ENCODE data around the gene CDK5RAP1. TPM values are rescaled to one million over a fixed set of nuclear protein-coding genes. Genes with fewer than 3 reads are reported as not detected.

CDK5RAP1 gene
- total and polyA plus RNA-seq, 8 donors, result 8.1 to 63.9 (median 11.9) TPM

DNA sequence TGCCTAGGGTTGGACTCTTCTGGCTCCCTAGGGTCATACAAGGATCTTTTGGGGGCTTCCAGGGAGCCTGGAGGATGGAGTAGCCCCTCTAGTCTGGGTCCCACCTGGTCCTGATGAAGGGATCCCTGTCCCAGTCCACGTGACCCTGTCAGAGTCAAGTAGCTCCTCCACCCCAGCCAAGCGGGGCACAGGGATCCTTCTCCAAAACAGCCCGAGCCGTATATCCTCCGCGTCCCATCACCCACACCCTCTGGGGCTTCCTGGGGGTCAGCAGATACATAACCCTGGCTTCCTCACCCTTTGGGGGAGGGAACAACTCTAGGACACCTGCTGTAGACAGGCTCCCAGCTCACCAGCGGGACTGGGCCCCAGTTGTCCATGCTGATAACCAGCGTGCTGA lies 90.3 kb downstream of the CDK5RAP1 start:
- FAIRE-seq, result no peak
- no peak for TF ChIP-seq CTCF (IDR thresholded peaks at IDR 0.05)
- no peak for DNase-seq

GRCh38 chr20:33310327-33310899 lies 90.9 kb downstream of the CDK5RAP1 start:
- Histone ChIP-seq H3K9me3 (no peaks in the 10 kb centered on the region), H3K36me3 (no peaks in the 10 kb centered on the region), H3K27me3 (no peaks in the 10 kb centered on the region), H3K4me1 (no peaks in the 10 kb centered on the region), H3K27ac (no peak overlapping the region), H3K4me3 (no peak overlapping the region)
- ATAC-seq (no peak), FAIRE-seq (no peak), DNase-seq (no peak)
- 60 to 68% methylated on average over 6 of the region's 6 CpGs for WGBS, 2 donors
- intact Hi-C loops (cut with DNase I), result no loop called here
- no peak for TF ChIP-seq CTCF (IDR thresholded peaks at IDR 0.05)

More for the DNA sequence above, 90.3 kb downstream of the CDK5RAP1 start:
- WGBS, 2 donors, result 80 to 87% methylated on average over 8 of the region's 8 CpGs
- ATAC-seq, result no peak
- intact Hi-C loops (cut with DNase I), result no loop called here
- H3K27me3 ChIP-seq, result no peaks in the 10 kb centered on the region
- H3K27ac ChIP-seq, result no peak overlapping the region
- H3K36me3 ChIP-seq, result no peaks in the 10 kb centered on the region
- H3K4me1 ChIP-seq, result no peaks in the 10 kb centered on the region
- H3K9me3 ChIP-seq, result no peaks in the 10 kb centered on the region
- no peak overlapping the region for H3K4me3 ChIP-seq

GRCh38 chr20:33309631-33310030 lies 91.7 kb downstream of the CDK5RAP1 start:
- no peak for DNase-seq
- no peaks in the 10 kb centered on the region for H3K4me1 ChIP-seq
- no peaks in the 10 kb centered on the region for H3K9me3 ChIP-seq
- H3K4me3 ChIP-seq, result no peak overlapping the region
- ATAC-seq, result no peak
- H3K27ac ChIP-seq, result no peak overlapping the region
- 10 to 17% methylated on average over 2 of the region's 2 CpGs for WGBS, 2 donors
- no peak for TF ChIP-seq CTCF (IDR thresholded peaks at IDR 0.05)
- intact Hi-C loops (cut with DNase I), result loop anchor here in 1 of 3 donors (10.0 kb wide), 1 partner anchor 415 kb away; no protein-coding TSS in a partner anchor
- H3K36me3 ChIP-seq, result no peaks in the 10 kb centered on the region
- FAIRE-seq, result no peak
- H3K27me3 ChIP-seq, result no peaks in the 10 kb centered on the region

Other genes starting within 250 kb of the CDK5RAP1 start
- not detected for gene BPIFA2, start 233.4 kb downstream of the CDK5RAP1 start, total RNA-seq
- not detected for gene BPIFA2, start 233.4 kb downstream of the CDK5RAP1 start, polyA plus RNA-seq
- not detected for gene BPIFA3, start 184.2 kb downstream of the CDK5RAP1 start, total RNA-seq
- not detected for gene BPIFA3, start 184.2 kb downstream of the CDK5RAP1 start, polyA plus RNA-seq
- not detected for gene BPIFA1, start 165.5 kb downstream of the CDK5RAP1 start, total RNA-seq
- gene BPIFA1, start 165.5 kb downstream of the CDK5RAP1 start, polyA plus RNA-seq, result not detected
- under 1 TPM in 1 of 6 donors, not detected in 5; 0.32 TPM for gene BPIFB1, start 118.3 kb downstream of the CDK5RAP1 start, total RNA-seq
- gene BPIFB1, start 118.3 kb downstream of the CDK5RAP1 start, polyA plus RNA-seq, result under 1 TPM in 1 of 2 donors, not detected in 1; 0.12 TPM
- 1 to 10 TPM; 4.2 to 8.0 (median 6.1) TPM for gene SNTA1, start 42.2 kb upstream of the CDK5RAP1 start, total RNA-seq
- 10 to 100 TPM in 1 of 2 donors, 1 to 10 TPM in 1; 8.3 to 10.9 TPM for gene SNTA1, start 42.2 kb upstream of the CDK5RAP1 start, polyA plus RNA-seq
- 10 to 100 TPM in 1 of 6 donors, 1 to 10 TPM in 5; 4.7 to 11.6 (median 7.2) TPM for gene CBFA2T2, start 88.6 kb upstream of the CDK5RAP1 start, total RNA-seq
- 1 to 10 TPM; 7.1 to 8.9 TPM for gene CBFA2T2, start 88.6 kb upstream of the CDK5RAP1 start, polyA plus RNA-seq